Dedifferentiated amniotic fluid mesenchymal stem cell (primary cell): ENCODE data around the gene BABAM1.
"Not testable (repeated sequence)": the region's sequence is repeated elsewhere in the genome, so short reads cannot be mapped to it uniquely, and the experiment has no call there.

Source experiments
- DNase-seq: peaks from one replicate; pipeline ENCODE4 v3.0.0-alpha.2; 2016; ENCODE audit errors: extremely low spot score

Gene BABAM1

DNA sequence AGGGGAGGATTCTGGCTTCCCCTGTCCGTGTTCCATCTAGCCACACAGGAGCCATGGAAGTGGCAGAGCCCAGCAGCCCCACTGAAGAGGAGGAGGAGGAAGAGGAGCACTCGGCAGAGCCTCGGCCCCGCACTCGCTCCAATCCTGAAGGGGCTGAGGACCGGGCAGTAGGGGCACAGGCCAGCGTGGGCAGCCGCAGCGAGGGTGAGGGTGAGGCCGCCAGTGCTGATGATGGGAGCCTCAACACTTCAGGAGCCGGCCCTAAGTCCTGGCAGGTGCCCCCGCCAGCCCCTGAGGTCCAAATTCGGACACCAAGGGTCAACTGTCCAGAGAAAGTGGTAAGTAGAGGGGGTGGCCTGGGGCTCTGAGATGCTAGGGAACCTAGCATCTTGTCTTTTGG, 1.5 kb downstream of the BABAM1 start:
- no peak for DNase-seq

DNA sequence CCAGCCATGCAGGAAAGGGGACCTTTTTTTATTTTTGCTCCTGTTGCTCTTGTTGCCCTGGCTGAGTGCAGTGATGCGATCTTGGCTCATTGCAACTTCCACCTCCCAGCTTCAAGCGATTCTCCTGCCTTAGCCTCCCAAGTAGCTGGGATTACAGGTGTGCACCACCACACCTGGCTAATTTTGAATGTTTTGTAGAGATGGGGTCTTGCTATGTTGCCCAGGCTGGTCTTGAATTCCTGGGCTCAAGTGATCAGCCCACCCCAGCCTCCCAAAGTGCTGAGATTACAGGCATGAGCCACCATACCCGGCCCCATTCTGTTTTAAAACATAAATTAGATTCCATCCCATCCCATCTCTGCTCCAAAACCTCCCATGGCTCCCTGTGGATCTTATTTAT, 7.6 kb downstream of the BABAM1 start:
- not testable (repeated sequence) for DNase-seq

DNA sequence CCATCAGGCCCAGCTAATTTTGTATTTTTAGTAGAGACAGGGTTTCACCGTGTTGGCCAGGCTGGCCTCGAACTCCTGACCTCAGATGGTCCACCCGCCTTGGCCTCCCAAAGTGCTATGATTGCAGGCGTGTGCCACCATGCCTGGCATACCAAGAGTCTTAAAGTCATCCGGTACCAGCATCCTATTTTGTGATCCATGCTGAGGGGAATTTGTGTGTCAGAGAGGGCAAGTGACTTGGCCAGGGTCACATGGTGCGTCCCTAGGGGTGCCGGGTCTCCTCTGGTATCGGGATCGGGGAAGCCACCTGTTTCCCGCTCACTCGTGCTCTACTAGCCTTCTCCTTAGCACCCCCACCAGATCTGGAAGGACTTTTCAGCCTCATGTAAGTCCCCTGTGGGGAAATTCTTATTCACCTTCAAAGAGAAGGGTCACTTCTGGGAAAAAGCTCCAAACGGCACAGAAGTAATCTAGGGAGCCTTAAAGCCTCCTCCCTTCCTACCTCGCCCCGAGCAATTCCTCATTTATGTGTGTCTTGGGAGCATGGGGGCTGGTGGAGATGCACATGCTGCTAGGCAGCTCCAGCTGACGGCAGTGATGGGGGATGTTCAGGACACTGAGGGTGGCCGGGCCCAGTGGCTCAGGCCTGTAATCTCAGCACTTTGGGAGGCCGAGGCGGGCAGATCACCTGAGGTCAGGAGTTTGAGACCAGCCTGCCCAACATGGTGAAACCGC, 8.4 kb downstream of the BABAM1 start:
- DNase-seq = no peak

DNA sequence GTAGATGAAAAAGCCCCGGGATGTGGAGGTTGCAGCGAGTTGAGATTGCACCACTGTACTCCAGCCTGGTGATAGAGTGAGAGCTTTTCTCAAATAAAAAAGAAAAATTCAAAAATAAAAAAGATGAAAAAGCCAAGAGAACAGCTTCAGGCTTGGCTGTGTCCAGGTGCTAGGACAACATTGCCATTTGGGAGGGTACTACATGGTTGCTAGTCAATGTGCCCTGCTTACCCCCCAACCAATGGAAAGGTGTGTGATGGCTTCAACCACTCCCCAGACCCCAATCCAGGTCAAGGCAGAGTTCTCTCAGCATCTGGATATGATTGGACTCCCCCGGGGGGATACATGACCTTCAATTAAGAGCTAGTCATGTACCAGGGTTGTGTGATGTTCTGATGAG, 12.2 kb downstream of the BABAM1 start:
- no peak for DNase-seq

DNA sequence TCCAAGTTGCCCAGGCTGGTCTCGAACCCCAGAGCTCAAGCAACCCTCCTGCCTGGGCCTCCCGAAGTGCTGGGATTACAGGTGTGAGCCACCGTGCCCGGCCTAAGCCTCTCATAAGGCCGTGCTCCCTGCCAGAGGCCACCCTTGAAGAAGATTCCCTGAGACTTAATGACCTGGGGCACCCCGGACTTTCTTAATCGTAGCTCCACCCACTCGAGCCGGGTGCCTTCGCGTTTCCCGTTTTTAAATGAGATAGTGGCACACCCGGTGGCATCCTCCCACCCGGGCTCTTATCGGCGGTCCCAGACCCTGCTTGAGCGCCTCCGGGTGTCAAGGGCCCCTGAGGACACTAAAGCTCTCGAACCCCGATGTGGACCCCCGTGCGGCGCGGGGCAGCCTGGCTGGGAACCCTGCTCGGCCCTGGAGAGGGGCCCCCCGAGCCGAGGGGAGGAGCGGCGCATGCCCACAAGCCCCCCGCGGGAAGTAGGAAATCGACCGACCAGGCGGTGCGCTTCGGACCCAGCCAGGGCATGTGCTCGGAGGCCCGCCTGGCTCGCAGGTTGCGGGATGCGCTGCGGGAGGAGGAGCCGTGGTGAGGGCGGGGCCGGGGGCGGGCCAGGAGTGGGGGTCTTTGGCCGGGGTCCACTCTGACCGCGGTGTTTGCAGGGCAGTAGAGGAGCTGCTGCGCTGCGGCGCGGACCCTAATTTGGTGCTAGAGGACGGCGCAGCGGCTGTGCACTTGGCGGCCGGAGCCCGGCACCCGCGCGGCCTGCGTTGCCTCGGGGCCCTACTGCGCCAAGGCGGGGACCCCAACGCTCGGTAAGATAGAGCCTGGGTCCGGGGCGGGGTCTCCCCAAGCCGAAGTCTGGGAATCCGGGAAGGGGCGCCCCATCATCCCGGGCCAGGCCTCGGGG, 14.4 kb downstream of the BABAM1 start, which contains the start of gene ANKLE1:
Gene ANKLE1 (plus strand): TSS at position 511 of the 914 bp plus-strand sequence. CDS start 20 bp downstream, at position 531.
- no peak for DNase-seq

DNA sequence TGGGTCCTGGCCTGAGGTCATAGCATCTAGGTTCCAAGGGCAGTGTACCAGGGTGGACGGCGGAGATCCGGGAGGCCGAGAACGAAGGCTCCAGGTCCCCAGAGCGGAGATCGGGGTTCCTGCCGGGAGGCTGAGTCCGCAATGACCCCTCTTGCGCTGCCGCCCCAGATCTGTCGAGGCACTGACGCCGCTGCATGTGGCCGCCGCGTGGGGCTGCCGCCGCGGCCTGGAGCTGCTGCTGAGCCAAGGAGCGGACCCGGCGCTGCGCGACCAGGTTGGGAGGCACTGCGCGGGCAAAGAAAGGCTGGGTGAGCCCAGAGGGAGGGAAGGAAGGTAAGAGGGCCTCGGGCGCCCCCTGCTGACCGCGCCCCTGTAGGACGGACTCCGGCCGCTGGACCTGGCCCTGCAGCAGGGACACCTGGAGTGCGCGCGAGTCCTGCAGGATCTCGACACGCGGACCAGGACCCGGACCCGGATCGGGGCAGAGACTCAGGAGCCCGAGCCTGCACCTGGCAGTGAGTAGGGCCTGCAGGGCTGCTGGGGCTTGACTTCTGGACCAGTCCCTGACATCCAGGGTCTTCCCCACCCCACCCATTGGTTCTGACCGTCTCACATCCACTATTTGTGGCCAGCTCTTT, 15.4 kb downstream of the BABAM1 start:
- peak; percentile 54 for DNase-seq

DNA sequence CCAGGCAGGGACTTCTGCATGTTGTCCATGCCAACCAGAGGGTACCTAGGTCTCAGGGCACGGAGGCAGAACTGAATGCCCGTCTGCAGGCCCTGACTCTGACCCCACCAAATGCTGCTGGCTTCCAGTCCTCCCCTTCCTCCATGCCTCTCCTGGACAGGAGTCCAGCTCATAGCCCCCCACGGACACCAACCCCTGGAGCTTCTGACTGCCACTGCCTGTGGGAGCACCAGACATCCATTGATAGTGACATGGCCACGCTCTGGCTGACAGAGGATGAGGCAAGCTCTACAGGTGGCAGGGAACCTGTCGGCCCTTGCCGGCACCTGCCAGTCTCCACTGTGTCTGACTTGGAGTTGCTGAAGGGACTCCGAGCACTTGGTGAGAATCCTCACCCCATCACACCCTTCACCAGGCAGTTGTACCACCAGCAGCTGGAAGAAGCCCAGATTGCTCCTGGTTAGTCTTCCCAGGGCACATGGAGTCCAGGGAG, 16.3 kb downstream of the BABAM1 start:
- no peak for DNase-seq

DNA sequence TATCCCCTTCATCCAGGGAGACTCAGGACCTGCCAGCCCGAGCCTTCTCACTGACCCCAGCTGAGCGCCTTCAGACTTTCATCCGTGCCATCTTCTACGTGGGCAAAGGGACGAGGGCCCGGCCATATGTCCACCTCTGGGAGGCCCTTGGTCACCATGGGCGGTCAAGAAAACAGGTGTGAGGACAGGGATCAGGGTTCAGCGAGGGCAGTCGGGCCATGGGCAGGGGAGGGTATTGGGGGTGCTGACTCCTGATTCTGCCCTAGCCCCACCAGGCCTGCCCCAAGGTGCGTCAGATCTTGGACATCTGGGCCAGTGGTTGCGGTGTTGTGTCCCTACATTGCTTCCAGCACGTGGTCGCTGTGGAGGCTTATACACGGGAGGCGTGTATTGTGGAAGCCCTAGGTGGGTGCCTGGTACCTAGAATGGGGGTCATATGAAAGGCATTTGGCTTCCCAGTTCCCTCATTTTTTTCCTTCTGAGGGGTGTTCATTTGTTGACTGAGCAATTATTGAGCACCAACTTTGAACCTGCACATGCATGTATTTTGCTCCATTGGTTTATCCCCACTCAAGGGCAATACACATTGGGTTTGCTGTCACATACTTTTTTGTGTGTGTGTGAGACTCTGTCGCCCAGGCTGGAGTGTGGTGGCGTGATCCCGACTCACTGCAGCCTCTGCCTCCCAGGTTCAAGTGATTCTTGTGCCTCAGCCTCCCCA, 18.3 kb downstream of the BABAM1 start:
- no peak for DNase-seq

DNA sequence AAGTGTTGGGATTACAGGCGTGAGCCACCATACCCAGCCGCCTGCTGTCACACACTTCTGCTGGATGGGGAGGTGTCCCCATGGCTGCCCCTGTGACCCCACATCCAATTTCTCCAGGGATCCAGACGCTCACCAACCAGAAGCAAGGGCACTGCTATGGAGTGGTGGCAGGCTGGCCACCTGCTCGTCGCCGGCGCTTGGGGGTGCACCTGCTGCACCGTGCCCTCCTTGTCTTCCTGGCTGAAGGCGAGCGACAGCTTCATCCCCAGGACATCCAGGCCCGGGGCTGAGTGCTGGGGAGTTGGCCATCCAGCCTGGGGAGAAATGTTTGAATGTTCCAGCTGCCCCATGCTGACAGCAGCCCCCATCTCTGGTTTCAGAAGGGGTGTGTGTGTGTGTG, 19.0 kb downstream of the BABAM1 start:
- DNase-seq = no peak

DNA sequence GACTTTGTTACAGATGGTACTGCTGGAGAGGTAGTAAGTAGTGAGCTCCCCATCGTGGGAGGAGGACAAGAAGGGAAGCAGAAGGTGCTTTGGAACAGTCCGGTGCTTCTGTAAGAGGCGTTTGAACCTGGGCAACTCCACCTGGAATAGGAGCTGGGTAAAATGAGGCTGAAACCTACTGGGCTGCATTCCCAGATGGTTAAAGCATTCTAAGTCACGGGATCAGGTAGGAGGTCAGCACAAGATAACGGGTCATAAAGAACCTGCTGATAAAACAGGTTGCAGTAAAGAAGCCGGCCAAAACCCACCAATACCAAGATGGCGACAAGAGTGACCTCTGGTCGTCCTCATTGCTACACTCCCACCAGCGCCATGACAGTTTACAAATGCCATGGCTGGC, 19.5 kb downstream of the BABAM1 start:
- DNase-seq = no peak

DNA sequence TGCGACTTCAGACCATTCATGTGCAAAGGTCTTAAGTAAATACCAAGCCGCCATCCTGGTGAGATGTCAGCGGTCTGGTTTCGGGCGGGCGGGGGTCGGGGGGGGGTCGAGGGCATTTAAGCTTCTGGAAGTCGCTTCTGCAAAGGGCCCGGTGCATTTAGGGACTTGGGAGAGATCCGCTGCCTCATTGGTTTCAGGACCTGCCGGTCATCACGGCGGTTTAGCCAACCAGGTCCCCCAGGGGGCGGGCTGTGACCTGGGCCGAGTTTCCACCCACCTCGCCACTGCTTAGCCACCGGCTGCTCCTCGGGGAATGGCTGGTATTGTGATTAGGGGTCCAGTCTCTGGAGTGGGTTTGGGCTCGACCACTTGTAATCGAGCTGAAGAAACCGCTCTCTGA, 22.2 kb downstream of the BABAM1 start:
- no peak for DNase-seq

DNA sequence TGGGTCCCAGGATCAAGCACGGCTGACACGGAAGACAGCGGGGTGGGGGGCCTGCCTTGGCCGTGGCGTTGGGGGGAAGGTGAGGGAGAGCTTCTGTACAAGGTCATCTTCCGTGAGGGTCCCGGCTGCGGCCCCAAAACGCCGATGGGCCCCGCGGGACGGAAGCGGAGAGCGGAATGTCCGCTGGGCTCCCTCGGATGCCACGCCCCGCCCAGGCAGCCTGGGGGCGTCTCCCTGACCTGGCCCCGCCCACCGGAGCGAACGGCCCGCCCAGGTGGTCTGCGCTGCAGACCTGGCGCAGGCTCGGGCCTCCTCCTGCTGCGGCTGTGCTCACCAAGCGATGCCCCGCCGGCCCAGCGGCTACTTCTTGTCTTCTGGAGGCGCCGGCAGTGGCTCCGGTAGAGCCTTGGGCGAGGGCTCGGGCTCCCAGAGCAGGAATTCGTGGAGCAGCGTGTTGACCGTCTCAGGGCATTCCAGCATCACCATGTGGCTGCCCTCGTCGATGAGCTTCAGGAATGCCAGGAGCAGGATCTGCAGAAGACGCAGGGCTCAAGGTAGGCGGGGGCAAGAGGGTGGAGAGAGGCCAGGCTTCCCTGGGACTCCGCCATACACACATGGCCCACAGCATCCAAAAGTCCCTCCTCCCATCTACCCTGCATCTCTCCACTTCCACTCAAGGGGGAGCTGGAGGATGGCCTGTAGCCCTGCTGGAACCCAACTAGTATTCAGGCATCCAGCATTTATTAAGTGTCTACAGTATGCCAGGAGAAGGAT, 25.2 kb downstream of the BABAM1 start:
- peak; percentile 80 for DNase-seq

DNA sequence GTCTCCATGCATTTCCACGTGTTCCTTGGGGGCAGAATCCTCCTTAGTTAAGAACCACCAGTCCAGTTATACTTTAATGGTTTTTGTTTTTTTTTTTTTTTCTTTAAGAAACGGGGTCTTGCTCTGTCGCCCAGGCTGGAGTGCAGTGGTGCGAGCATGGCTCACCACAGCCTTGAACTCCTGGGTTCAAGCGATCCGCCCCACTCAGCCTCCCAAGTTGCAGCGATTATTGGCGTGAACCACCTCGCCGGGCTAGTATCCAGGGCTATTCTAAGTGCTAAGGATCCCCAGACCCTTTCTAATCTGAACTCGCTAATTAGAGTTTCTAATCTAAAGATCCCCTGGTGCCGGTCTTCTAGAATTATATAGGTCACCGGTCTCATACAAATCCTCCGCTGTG, 26.4 kb downstream of the BABAM1 start:
- DNase-seq = no peak

DNA sequence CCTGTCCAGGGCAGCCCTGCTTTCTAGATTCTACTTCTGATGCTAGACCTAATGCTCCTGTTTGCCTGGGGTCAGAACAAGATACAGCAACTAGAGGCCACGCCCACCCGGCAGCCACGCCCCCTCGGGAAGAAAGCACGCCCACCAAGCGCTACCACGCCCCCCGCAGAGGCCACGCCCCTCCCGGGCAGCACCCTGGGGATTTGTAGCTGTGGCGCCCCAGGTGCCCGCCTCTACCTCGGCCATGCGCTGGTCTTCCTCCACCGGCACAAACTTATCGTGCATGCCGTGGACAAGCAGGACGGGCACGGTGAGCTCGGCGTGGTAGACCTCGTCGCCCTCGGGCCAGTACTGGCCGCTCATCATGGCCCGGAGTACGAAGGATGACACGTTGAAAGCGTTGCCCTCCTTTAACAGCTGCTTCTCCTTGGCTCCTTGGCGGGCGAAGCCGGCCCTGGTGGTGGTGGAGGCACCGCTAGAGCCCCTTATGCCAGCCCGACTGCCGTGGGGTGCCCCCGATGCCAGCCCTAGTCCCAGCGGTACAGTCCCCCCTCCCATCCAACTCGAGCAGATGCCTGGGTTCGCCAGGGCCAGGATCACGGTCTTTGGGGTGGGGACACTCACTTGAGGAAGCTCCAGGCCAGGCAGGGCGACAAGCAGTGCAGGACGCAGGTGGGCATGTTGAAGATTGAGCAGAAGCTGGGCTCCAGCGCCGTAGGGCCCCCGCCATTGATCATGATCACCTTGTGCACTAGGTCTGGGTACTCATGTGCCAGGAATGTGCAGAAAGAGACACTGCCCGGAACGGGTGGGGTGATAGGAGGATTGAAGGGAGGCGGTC, 27.0 kb downstream of the BABAM1 start:
- no peak for DNase-seq

DNA sequence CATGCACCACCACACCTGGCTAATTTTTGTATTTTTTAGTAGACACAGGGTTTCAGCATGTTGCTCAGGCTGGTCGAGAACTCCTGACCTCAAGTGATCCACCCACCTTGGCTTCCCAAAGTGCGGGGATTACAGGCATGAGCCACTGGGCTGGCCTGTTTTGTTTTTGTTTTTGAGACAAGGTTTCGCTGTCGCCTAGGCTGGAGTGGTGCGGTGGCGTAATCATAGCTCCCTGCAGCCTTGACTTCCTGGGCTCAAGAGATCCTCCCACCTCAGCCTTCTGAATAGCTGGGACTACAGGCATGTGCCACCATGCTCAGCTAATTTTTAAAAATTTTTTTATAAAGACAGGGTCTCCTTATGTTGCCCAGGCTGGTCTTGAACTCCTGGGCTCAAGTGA, 28.3 kb downstream of the BABAM1 start:
- DNase-seq = not testable (repeated sequence)

DNA sequence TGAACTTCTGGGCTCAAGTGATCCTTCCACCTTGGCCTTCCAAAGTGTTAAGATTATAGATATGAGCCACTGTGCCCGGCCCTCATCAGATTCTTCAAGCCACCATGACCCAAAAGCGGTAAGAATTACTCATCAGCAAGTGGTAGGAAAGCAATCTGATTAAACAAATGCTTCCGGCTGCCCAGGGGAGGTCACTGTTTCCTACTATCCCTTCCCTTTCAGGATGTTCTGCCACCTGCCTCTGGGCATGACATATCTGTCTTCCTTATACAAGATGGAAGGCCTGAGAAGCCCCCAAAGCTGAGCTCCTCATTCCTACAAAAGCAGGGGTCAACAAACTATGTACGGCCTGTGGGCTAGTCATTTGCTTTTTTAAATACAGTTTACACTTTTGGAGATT, 29.0 kb downstream of the BABAM1 start:
- DNase-seq = no peak

DNA sequence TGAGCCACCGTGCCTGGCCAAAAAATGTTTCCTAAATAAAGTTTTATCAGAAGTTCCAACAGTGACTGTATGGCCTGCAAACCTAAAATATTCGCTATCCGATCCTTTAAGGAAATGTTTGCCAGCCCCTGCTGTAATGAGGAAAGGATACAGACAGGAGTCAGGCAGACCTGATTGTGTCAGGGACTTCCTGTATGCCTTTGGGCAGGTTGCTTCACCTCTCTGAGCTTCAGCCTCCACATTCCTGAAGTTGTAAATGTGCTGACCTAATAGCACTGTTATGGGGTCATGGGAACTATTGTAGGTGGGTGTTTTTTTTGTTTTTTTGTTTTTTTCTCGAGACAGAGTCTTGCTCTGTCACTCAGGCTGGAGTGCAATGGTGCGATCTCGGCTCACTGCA, 29.7 kb downstream of the BABAM1 start:
- no peak for DNase-seq

DNA sequence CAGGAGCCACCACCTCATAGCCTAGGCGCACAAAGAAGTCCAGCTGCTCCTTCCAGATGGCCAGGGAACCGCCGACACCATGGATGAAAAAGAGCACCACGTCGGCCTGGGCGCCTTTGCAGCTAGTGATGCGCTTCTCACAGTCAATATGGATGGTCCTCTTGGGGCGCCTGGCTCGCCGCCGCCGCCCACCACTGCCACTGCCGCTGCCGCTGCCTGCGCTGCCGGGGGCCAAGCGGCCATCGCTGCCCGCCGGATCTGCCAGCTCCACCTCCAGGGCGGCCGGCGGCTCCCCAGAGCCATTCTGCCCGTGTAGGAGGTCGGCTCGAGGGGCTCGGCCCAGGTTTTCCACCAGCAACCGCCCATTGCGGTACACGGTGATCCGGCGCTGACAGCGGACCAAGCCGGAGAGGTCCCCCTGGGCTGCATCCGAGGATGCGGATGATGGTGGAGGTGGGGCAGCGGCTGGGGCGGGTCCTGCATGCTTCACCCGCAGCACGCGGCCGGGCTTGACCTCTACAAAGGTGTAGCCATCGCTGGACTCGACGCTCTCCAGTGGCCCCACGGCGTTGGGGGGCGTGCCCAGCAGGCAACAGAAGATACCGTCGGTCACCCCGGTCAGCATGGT, 33.9 kb downstream of the BABAM1 start:
- DNase-seq = no peak

DNA sequence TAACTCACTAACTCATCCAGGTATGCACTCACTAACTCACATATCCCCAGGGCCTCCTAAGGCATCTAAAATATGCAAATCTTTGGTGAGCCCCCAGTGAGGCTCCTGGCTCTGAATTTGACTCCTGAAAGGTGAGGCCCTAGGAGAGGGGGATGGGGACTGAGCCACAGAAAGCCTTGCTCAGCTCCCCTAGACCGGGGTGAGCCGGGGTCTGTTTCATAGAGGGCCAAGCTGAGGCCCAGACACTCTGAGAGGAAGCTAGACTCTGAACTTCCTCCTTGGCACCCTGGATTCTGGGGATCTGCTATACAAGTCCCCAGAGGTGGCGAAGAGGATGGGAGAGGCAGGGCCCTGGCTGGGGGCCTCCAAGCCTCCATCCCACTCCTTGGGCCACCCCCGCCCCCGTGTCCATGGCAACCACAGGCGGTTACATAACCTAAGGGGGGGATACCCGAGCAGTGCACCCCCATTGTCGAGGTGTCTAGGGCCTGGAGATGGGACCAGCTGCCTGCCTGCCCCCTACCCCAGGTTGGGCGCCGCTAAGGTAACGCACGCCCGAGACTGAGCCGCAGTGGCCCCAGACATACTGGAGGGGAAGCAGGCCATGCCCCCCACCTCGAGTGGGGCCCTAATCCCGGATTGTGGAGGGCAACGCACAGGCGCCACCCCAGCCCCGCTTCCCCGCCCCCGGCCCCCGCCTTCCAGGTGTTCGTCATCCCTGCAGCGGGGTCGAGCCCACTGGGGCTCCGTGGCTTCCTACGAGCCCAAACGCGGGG, 35.3 kb downstream of the BABAM1 start:
- DNase-seq = no peak
